Activated CD8-positive, alpha-beta memory T cell treated with anti-CD3 and anti-CD28 coated beads for 4 hours (primary cell): ENCODE results near the gene SCAMP1.

Experiments used
- DNase-seq, 2 donors: peaks; one replicate each; pipeline ENCODE4 v3.0.0-alpha.2; 2020; ENCODE audit warnings: low read depth in 2 of 2

Gene SCAMP1

GRCh38 chr5:78496373-78496772 lies 136.0 kb downstream of the SCAMP1 start:
- no peak for DNase-seq

- no peak for DNase-seq
Observed at GRCh38 chr5:78497573-78498533, 137.4 kb downstream of the SCAMP1 start.

DNA sequence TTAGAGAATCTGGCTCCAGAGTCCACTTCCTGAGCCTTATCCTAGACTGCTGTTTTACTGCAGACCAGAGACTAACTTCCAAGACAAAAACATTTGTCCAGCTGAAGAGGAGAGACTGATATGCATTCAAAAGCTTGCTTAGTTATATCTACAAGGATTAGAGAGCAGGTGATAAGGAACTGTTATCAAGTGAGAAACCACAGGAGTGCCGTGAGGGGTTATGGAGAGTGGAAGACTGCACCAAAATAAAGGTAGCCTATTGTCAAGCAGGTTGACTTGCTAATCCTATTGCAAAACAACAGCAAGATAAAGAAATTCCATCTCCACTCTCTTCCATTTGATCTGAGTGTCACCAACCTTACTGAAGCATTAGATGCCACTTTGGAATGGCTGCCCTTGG lies 139.1 kb downstream of the SCAMP1 start:
- DNase-seq = no peak

DNA sequence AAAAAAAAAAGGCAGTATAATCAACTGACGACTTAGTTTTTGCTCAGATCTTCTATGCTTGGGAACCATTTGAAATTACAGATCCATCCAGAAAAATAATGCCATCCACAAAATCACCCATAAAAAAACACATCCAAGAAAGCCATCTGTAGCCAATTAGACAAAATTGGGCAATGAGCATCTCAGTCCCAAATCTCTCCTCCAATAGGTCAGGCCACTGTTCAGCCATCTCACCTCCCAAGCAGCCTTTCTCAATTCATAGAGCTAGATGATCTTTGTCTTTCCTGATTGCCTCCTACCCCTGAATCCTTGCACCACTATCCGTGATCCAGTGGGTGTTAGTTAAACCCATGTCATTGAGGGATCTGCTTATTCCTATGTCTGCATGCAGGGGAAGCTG lies 139.6 kb downstream of the SCAMP1 start:
- no peak for DNase-seq

GRCh38 chr5:78500871-78501270 lies 140.5 kb downstream of the SCAMP1 start:
- no peak for DNase-seq

- no peak for DNase-seq
Observed at GRCh38 chr5:78501411-78502352, 141.3 kb downstream of the SCAMP1 start.

DNA sequence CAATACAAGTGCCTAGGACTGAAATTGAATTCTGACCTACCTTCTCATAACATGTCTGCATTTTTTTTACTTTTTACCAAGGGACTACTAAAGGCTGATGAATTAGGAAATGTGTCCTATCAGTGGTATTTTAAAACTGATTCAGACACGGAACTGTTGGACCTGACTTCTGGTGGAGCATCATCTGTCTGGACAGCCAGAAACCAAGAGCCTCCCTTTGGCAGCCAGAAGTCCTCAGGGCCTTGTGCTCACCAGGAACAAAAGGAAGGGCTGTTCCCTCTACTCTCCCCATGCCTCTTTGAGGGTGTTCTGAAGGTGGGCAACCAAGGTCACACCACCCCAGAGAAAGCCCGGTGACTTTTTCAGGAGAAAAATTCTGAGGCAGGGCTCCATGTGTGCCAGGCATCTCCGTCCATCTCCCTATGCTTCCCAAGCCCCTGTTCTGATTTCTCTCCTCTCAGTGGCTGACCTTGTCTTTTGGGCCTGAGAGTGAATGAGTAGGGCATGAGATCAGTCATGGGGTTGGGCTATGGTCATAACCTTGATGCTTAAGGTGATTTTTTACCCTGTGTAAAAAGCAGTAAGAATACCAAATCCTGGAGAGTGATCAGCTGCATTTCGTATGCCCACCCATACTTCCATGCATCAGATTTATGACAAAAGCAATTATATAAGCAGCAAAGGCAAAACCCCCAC lies 143.7 kb downstream of the SCAMP1 start:
- DNase-seq = no peak

DNA sequence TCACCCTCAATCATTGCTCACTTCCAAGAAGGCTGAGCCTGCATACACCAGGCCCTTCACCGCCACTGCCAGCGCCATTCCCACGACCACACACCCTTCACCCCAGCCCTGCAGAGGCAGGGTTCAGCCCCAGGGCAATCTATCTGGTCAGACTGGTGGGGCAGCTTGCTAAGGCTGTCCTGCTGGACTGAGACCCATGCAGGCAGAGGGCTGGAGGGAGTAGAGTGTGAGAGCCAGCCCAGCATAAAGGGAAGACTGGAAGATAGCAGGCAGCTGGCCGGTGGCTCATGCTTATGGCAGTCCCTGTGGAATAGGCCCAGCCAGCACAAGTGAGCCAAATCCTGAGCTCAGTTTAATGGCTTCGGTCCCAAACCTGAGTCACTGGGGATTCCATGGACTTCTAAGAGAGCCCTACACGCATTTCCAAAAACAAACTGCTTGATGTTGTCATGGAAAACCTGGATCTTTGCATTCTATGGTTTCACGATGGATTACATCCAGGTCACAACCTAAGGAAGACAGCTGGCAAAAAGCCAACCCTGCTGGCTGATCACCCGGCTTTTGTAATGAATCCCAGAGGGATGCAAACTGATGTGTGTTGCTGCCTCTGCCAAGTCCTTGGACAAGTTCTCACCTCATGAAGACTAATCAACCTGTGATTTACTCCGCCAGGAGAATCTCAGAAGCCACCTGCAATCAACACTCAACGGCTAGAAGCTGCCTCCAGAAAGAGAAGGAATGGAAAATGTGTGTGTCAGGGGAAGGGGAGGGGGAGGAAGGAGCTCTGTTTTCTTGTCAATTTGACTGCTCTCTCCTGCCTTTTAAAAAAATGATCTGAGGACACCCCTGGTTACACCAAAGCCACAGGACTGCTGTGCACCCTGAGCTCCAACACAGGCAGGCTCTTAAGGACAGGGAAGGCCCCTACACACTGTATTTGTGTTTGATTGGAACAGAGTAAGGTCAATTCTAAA lies 144.6 kb downstream of the SCAMP1 start:
- no peak for DNase-seq

GRCh38 chr5:78505860-78506259 lies 145.4 kb downstream of the SCAMP1 start:
- DNase-seq = no peak

- DNase-seq = no peak
Observed at GRCh38 chr5:78506261-78507024, 146.0 kb downstream of the SCAMP1 start.

DNA sequence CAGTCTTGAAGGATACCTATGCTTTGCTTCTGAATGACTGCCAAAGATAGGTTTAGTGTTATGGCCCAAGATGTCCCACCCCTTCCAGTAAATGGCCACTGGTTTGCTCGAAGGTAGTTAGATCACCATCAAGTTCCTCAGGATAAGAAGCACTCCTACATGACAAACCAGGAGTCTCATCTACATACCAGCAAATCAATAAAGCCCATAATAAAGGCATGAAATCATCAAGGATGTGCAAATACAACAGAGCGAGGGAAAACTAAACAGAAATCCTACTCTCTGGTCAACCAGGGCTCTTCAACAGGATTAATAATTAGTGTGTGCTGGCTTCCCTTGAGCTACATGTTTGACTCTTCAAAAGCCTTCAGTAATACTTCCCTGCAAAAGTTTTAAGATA lies 147.1 kb downstream of the SCAMP1 start:
- no peak for DNase-seq

- no peak for DNase-seq
Observed at GRCh38 chr5:78508186-78508765, 147.9 kb downstream of the SCAMP1 start.

DNA sequence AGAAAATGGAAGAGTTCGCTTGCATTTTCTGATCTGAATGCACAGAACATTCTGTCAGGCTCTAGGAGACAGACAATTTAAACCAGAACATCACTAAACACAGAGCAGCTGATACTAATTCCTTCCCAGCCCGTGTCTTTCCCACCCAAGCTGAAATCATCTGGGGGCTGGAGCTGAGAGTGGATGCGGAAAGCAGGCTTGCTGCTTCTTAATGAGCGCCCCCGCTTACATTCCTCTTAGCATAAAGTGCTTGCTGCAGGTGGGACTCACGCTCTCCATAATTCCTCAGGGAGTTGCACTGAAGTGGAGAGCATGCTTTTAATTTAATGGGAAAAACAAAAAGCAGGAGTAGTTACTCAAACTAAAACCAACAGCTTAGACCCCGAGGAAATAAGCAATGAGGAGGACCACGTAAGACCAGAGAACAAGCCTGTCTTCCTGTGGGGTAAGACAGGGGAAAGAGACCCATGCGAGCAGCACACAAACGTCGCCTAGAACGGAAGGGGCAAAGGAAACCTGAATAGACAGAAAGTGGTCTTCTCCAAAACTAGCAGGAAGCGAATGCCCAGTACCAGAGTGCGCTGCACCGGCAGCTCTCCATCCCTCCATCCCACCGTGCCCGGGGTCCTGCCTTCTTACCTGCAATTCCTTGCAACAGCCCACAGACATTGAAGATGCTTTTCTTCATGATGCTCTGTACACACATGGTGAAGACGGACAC lies 148.9 kb downstream of the SCAMP1 start:
- DNase-seq = no peak

- no peak for DNase-seq
Observed at GRCh38 chr5:78509884-78510769, 149.7 kb downstream of the SCAMP1 start.

- DNase-seq = no peak
Observed at GRCh38 chr5:78511121-78511906, 150.9 kb downstream of the SCAMP1 start.

DNA sequence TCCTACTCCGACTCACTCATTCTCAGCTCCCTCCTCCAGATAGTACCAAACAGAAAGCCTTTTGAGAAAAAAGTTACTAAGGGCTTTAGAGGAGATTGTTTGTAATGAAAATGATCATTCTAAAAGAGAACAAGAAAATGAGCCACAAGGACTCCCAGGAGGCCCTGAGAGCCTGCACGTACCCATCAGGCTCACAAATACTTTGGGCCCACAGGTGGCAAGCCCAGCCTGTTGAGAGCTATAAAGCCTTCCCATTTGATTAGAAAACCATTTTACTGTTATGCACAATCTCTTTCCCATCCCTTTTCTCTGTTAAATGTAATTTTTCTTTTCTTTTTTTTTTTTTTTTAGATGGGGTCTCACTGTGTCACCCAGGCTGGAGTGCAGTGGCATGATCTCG lies 152.0 kb downstream of the SCAMP1 start:
- no peak for DNase-seq

DNA sequence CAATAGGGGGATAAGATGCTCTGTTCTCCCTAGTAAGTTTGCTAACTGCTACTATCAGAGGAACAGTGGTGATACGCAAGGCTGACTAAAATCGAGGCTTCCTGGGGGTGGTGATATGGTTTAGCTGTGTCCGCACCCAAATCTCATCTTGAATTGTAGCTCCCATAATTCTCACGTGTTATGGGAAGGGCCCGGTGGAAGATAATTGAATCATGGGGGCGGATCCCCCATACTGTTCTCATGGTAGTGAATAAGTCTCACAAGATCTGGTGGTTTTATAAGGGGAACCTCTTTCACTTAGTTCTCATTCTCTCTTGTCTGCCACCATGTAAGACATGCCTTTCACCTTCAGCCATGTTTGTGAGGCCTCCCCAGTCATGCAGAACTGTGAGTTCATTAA lies 153.0 kb downstream of the SCAMP1 start:
- DNase-seq = no peak
